NCI-H187 (cell line): ENCODE data around the gene TRMU.

Source experiments
- DNase-seq, 2 experiments: peaks; one replicate each; lab custom pipeline; 2025; lab: John Stamatoyannopoulos, UW

TRMU gene, protein sequence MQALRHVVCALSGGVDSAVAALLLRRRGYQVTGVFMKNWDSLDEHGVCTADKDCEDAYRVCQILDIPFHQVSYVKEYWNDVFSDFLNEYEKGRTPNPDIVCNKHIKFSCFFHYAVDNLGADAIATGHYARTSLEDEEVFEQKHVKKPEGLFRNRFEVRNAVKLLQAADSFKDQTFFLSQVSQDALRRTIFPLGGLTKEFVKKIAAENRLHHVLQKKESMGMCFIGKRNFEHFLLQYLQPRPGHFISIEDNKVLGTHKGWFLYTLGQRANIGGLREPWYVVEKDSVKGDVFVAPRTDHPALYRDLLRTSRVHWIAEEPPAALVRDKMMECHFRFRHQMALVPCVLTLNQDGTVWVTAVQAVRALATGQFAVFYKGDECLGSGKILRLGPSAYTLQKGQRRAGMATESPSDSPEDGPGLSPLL

GRCh38 chr22:46335201-46336118 lies at the start of gene TRMU:
TSS of gene TRMU (plus strand) at chr22:46335714. CDS start at chr22:46335765, 51 bp downstream.
- peak in 1 of 2 experiments; percentile 38 for DNase-seq

DNA sequence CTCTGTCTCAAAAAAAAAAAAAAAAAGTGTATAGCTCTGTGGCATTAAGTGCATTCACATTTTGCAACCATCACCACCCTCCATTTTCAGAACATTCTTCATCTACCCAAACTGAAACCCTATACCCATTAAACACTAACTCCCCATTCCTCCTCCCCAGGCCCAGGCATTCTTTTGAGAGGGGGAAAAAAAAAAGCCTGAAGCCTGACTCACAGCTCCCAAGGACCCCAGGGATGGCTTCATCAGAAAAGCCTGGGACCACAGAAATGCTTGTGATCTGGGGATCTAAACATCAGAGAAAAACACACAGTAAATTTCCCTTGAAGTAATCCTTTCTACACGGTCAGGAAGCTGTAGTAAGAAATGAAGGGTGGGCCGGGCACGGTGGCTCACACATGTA lies 49.5 kb upstream of the TRMU start:
- no peak for DNase-seq

DNA sequence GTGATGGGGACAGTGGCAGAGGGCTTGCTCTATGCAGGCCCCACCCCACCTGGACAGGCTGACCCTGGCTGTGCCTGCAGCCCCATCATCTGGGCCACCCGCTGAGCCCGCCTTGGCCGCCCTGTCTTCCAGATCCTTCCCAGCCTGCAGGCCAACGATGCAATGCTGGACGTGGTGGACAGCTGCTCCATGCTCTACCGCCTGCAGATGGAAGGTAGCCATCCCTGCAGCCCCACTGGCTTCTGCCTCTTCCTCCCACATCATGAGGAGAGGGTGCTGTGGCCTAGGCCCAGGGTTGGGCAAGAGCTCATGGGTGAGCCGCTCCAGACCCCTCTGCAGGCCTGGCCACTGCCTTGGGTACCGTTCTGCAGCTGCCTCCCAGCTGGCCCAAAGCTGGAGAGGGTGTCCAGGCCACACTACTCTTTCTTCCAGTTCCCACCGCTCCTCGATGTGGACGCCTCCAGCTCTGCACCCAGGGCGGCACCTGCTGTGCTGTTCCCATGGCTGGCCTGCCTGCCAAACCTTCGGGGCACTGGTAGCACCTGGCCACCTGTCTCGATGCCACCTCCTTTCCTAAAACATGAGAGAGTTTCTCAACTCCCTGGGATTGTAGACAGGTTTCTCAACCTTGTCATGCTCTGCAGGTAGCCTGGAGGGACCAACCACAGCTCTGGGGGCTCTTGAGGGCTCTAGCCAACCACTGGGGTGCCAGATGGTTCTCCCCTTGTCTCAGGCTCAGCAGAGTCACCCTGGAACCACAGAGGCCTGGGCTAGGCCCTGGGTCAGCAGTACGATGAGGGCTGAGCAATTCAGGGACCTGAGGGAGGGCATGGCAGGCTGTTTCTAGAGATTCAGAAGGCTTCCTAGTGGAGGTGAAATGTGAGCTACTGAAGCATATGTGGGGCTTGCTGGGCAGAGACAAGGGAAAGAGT lies 48.3 kb upstream of the TRMU start:
- DNase-seq: no peak

- DNase-seq: no peak
Observed at GRCh38 chr22:46287873-46288751, 47.4 kb upstream of the TRMU start.

DNA sequence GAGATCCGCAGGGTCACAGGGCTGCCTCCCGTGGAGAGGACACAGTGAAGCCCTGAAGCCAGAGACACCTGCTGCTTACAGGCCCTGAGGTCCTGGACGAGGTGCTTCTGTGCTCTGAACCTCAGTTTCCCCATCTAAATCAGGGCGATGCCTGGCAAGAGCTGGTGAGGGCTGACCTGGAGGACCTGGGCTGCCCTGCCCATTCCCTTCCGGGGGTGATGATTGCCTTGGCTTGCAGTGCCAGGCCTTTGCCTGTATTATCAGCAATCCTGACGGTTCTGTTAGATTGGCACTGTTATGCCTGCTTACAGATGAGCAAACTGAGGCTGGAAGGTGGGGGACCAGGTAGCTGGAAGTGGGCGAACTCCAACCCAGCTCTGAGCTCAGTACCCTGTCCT lies 46.7 kb upstream of the TRMU start:
- DNase-seq: no peak

GRCh38 chr22:46289244-46289891 lies 46.1 kb upstream of the TRMU start:
- DNase-seq: no peak

- DNase-seq: no peak
Observed at GRCh38 chr22:46290121-46290842, 45.2 kb upstream of the TRMU start.

DNA sequence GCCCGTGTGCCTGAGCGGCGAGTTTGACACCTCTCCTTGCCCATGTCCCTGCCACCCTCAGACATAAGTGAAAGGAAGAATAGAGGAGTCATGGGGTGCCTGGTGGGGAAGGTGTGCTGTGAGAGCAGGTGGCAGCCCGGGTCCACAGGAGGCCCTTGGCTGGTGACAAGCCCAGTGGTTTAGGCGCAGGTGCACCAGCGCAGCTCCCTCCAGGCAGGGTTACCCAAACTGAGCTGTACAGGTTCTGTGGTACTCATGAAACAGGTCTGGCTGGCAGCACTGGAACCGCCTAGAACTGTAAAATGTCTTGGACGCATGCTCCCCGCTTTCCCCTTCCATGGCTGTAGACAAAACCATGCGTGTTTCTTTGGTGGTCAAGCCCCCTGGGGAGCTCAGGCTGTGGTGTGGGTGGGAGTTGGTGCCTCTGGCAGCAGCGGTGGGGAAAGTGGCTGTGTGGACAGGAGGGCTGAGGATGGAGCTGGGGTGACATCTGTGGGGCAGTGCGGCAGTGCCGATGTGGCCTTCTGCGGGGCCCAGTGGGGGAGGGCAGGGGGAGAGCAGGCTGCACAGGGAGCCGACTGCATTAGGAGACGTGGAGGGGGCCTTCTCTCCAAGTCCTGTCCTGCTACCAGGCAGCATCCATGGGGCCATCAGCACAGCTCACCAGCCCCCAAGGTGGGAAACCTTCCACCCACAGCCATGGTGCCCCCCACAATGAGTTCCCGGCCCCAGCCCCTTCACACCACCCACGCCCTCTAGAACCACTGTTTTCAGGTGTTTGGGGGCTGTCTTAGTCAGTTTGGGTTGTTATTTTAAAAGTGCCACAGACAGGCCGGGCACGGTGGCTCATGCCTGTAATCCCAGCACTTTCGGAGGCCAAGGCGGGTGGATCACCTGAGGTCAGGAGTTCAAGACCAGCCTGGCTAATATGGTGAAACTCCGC lies 44.4 kb upstream of the TRMU start:
- no peak for DNase-seq

GRCh38 chr22:46292173-46292572 lies 43.3 kb upstream of the TRMU start:
- no peak for DNase-seq

- DNase-seq: no peak
Observed at GRCh38 chr22:46292732-46293131, 42.8 kb upstream of the TRMU start.

- DNase-seq: no peak
Observed at GRCh38 chr22:46293577-46294260, 41.8 kb upstream of the TRMU start.

DNA sequence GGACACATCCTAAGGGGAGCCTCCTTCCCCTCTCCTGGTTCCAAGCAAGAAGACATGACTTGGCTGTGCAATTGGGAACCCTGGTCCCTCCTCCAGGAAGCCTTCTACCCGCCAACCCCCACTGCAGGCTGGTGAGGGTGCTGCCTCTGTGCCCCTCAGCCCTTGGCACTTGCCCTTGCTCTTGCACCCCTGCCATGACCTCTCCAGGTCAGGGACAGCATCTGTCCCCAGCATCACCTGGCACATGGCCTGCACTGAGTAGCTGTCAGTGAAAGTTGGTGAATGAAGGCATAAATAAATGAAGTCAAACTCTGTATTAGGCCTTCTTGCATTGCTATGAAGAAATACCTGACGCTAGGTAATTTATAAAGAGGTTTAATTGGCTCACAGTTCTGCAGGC lies 40.7 kb upstream of the TRMU start:
- no peak for DNase-seq

GRCh38 chr22:46295277-46295971 lies 40.1 kb upstream of the TRMU start:
- DNase-seq: no peak

GRCh38 chr22:46296257-46297150 lies 39.0 kb upstream of the TRMU start, which contains the start of gene GTSE1:
TSS of gene GTSE1 (plus strand) at chr22:46296870. CDS start at chr22:46297401, 531 bp downstream.
- peak; percentile 33 to 54 for DNase-seq

DNA sequence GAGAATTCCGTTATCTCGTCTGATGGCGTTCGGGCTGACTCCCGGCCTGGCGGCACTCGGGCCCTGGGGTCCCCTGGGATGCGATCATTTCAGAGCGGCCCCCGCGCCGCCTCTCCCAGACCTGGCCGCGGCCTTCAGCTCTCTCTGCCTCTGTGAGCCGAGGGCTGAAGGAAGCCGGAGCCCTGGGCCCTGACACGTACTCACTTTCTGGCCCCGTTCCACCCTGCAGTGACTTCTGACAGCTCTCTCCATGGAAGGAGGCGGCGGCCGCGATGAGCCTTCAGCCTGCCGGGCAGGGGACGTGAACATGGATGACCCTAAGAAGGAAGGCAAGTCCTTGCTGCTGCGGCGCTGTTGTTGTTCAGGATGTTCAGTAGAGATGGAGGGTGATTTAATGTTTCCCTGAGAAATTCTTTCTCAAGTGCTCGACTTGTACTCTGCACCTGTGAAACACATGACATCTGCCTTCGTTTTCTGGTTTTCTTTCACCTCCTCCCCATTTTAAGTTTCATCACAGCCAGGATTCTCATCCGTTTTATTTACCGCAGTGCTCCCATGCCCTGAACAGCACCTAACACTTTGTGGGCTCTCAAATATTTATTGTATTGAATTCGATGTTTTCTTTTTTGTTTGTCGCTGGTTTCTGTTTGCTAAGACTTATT lies 38.2 kb upstream of the TRMU start:
- no peak for DNase-seq

GRCh38 chr22:46299101-46299500 lies 36.4 kb upstream of the TRMU start:
- DNase-seq: no peak
